Hepatocyte (in vitro differentiated cells): ENCODE results near the gene RFTN1. TPM values are rescaled to one million over a fixed set of nuclear protein-coding genes. Genes with fewer than 3 reads are reported as not detected.
"Not testable (repeated sequence)": the region's sequence is repeated elsewhere in the genome, so short reads cannot be mapped to it uniquely, and the experiment has no call there.

Experiments
- DNase-seq: peaks from one replicate; pipeline ENCODE4 v3.0.0-alpha.2; 2016; ENCODE audit warnings: low spot score
- H2AFZ ChIP-seq: fragments of 200-600 bp; sonication (generic); 2 replicates; pipeline ENCODE4 v1.6.0; 2016; ENCODE audit warnings: antibody characterized with exemption, mild to moderate bottlenecking
- H3K27ac ChIP-seq: fragments of 200-600 bp; sonication (generic); 2 replicates; pipeline ENCODE4 v1.5.1; 2016; ENCODE audit warnings: mild to moderate bottlenecking
- H3K27me3 ChIP-seq: fragments of 200-600 bp; sonication (generic); 2 replicates; pipeline ENCODE4 v1.6.1; 2016
- H3K36me3 ChIP-seq: fragments of 200-600 bp; sonication (generic); replicated peaks from 2 replicates; pipeline ENCODE4 v1.5.1; 2016; ENCODE audit warnings: low read depth; ENCODE audit not compliant: insufficient read depth
- H3K4me1 ChIP-seq: fragments of 200-600 bp; sonication (generic); 2 replicates; pipeline ENCODE4 v1.5.1; 2016; ENCODE audit warnings: mild to moderate bottlenecking, moderate library complexity; ENCODE audit not compliant: insufficient read depth
- H3K4me2 ChIP-seq: fragments of 200-600 bp; sonication (generic); 2 replicates; pipeline ENCODE4 v1.6.0; 2016
- H3K4me3 ChIP-seq: fragments of 200-600 bp; sonication (generic); 2 replicates; pipeline ENCODE4 v1.5.1; 2016; ENCODE audit warnings: mild to moderate bottlenecking
- H3K79me2 ChIP-seq: fragments of 200-600 bp; sonication (generic); 2 replicates; pipeline ENCODE4 v1.6.0; 2017; ENCODE audit warnings: mild to moderate bottlenecking
- H3K9me2 ChIP-seq: fragments of 200-600 bp; sonication (generic); replicated peaks from 2 replicates; pipeline ENCODE4 v1.6.0; 2017; ENCODE audit warnings: mild to moderate bottlenecking; ENCODE audit not compliant: insufficient read depth
- H3K9me3 ChIP-seq: fragments of 200-600 bp; sonication (generic); 2 replicates; pipeline ENCODE4 v1.5.1; 2016; ENCODE audit warnings: low read depth, mild to moderate bottlenecking
- H4K20me1 ChIP-seq: fragments of 200-600 bp; sonication (generic); 2 replicates; pipeline ENCODE4 v1.6.0; 2016; ENCODE audit warnings: mild to moderate bottlenecking; ENCODE audit not compliant: insufficient read depth, poor library complexity, severe bottlenecking
- EZH2 ChIP-seq: fragments of 200-600 bp; sonication (generic); IDR thresholded peaks from 2 replicates; pipeline ENCODE4 v1.6.1; 2016; ENCODE audit warnings: antibody characterized with exemption, mild to moderate bottlenecking, borderline replicate concordance
- EZH2phosphoT487 ChIP-seq: fragments of 200-600 bp; sonication (generic); IDR thresholded peaks from one replicate; pipeline ENCODE4 v1.6.1; 2018; ENCODE audit warnings: antibody characterized with exemption, mild to moderate bottlenecking, low read depth, moderate library complexity; ENCODE audit not compliant: unreplicated experiment, severe bottlenecking
- WGBS: methylation state at CpG from one replicate; pipeline ENCODE4 v1.1.6; 2016; ENCODE audit warnings: low lambda C conversion rate; ENCODE audit errors: missing lambda C conversion rate; 5-methylcytosine and 5-hydroxymethylcytosine counted together
- polyA plus RNA-seq: library from polyadenylated mRNA; unstranded; fragments of >200 nt; fragmentation: Nextera tagmentation; extraction: Ambion mirVana; gene quantifications from 2 replicates; pipeline ENCODE4 v1.2.1, GENCODE V29; 2016
- total RNA-seq: library from RNA; depleted of rRNA; stranded (reverse); fragments of >200 nt; gene quantifications from 2 replicates; pipeline ENCODE4 v1.2.3, GENCODE V29; 2014
- TF ChIP-seq, protein P1 (sequence below): fragments of 200-600 bp; sonication (generic); IDR thresholded peaks from 2 replicates; pipeline ENCODE4 v1.5.1; 2016; ENCODE audit warnings: antibody characterized with exemption, mild to moderate bottlenecking; ENCODE audit not compliant: poor library complexity

Gene RFTN1
- total and polyA plus RNA-seq, 2 experiments from 2014 or later = 10.0 to 14.9 TPM

DNA sequence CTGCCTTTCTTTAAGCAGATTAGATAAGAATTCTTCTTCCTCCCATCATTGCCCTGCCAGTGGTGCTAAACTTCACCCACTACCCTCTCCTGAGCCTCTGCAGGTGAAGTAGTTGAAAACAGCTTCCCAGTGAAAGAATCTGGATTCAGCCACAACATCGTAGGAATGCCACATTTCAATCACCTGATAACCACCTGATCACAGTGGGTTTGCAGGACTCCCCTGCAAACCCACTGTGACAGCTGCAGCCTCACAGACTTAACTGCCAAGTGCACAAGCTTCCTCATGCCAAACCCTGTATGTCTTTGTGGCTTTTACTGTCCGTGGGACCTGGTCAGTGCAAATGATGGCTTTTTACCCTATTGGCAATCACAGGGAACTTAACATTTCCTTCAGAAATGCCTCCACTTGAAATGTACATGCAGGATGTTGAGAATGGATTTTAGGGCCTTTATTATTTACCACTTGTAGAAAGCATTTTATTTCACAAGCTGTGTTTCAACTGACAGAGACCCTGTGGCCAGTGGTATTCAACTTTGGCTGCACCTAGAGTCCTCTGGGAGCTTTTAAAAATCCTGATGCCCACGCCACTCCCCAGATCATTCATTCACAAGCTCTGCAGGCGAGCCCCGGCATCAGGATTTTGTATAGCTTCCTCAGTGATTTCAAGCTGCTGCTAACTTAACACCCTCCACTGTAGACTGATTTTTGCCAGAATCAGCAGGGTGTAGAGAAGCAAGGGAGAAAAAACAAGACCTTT is 199.4 kb downstream of the RFTN1 start:
- Histone ChIP-seq H3K9me3 (no peaks in the 10 kb centered on the region), H3K4me1 (no peaks in the 10 kb centered on the region), H2AFZ (no peak overlapping the region), H3K27me3 (no peaks in the 10 kb centered on the region), H3K4me3 (no peak overlapping the region), H3K9me2 (no peaks in the 10 kb centered on the region), H4K20me1 (no peaks in the 10 kb centered on the region), H3K27ac (no peak overlapping the region), H3K79me2 (no peaks in the 10 kb centered on the region), H3K36me3 (no peaks in the 10 kb centered on the region), H3K4me2 (no peak overlapping the region)
- WGBS = 72% methylated on average over 5 of the region's 5 CpGs
- TF ChIP-seq EZH2phosphoT487 (no peak), EZH2 (no peak)
- TF ChIP-seq, protein P1, sequence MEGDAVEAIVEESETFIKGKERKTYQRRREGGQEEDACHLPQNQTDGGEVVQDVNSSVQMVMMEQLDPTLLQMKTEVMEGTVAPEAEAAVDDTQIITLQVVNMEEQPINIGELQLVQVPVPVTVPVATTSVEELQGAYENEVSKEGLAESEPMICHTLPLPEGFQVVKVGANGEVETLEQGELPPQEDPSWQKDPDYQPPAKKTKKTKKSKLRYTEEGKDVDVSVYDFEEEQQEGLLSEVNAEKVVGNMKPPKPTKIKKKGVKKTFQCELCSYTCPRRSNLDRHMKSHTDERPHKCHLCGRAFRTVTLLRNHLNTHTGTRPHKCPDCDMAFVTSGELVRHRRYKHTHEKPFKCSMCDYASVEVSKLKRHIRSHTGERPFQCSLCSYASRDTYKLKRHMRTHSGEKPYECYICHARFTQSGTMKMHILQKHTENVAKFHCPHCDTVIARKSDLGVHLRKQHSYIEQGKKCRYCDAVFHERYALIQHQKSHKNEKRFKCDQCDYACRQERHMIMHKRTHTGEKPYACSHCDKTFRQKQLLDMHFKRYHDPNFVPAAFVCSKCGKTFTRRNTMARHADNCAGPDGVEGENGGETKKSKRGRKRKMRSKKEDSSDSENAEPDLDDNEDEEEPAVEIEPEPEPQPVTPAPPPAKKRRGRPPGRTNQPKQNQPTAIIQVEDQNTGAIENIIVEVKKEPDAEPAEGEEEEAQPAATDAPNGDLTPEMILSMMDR = no peak
- DNase-seq = no peak

- no peaks in the 10 kb centered on the region for H4K20me1 ChIP-seq
- no peaks in the 10 kb centered on the region for H3K4me1 ChIP-seq
- no peak overlapping the region for H3K27ac ChIP-seq
- TF ChIP-seq EZH2phosphoT487 = no peak
- no peak for TF ChIP-seq EZH2
- TF ChIP-seq, protein P1 = no peak
- H3K4me3 ChIP-seq = no peak overlapping the region
- H2AFZ ChIP-seq = no peak overlapping the region
- no peaks in the 10 kb centered on the region for H3K27me3 ChIP-seq
- no peak for DNase-seq
- no peak overlapping the region for H3K4me2 ChIP-seq
- H3K9me3 ChIP-seq = no peaks in the 10 kb centered on the region
- no peaks in the 10 kb centered on the region for H3K9me2 ChIP-seq
- H3K79me2 ChIP-seq = no peaks in the 10 kb centered on the region
- WGBS = 64% methylated on average over 6 of the region's 6 CpGs
- no peaks in the 10 kb centered on the region for H3K36me3 ChIP-seq
Measured at GRCh38 chr3:16311960-16312451, 201.5 kb downstream of the RFTN1 start.

DNA sequence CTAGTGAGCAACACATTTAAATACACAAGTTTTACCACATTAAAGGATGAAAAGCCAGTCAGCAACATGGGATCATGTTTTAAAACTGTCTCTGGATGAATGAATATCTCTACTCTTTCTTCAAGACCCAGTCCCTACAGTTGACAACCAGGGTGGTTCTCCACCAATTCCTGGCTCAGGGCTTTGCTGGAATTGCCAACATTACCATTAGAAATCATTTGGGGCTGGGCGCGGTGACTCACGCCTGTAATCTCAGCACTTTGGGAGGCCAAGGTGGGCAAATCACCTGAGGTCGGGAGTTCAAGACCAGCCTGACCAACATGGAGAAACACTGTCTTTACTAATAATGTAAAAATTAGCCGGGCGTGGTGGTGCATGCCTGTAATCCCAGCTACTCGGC is 203.0 kb downstream of the RFTN1 start:
- H3K4me1 ChIP-seq, H3K79me2 ChIP-seq, H3K36me3 ChIP-seq, H3K27ac ChIP-seq, H3K27me3 ChIP-seq, H3K4me2 ChIP-seq, H4K20me1 ChIP-seq, H3K9me3 ChIP-seq, DNase-seq, H2AFZ ChIP-seq, H3K9me2 ChIP-seq, H3K4me3 ChIP-seq: not testable (repeated sequence)
- 97% methylated on average over 7 of the region's 7 CpGs for WGBS

- H3K27me3 ChIP-seq = no peaks in the 10 kb centered on the region
- no peaks in the 10 kb centered on the region for H3K36me3 ChIP-seq
- 38% methylated on average over 2 of the region's 2 CpGs for WGBS
- no peak overlapping the region for H3K27ac ChIP-seq
- H3K4me1 ChIP-seq = no peaks in the 10 kb centered on the region
- no peak for DNase-seq
- no peaks in the 10 kb centered on the region for H3K9me2 ChIP-seq
- TF ChIP-seq, protein P1 = no peak
- TF ChIP-seq EZH2 (no peak), EZH2phosphoT487 (no peak)
- H3K4me3 ChIP-seq = no peak overlapping the region
- H3K79me2 ChIP-seq = no peaks in the 10 kb centered on the region
- H3K9me3 ChIP-seq = no peaks in the 10 kb centered on the region
- H4K20me1 ChIP-seq = no peaks in the 10 kb centered on the region
- no peak overlapping the region for H2AFZ ChIP-seq
- no peak overlapping the region for H3K4me2 ChIP-seq
Measured at GRCh38 chr3:16309558-16309957, 203.9 kb downstream of the RFTN1 start.
